Measurements from ENCODE around the gene WSCD2. TPM values are rescaled to one million over a fixed set of nuclear protein-coding genes. Genes with fewer than 3 reads are reported as not detected.

The WSCD2 gene
- polyA plus RNA-seq, 1 of the 3 experiments (the other 2 are of a cell fraction), result 0.03 TPM

GRCh38 chr12:108116254-108116653 is 12.8 kb upstream of the WSCD2 start:
- Histone ChIP-seq H2AFZ (ENCODE audit: low read depth) (no peak overlapping the region), H3K4me2 (no peak overlapping the region), H3K79me2 (ENCODE audit: insufficient read depth) (no peaks in the 10 kb centered on the region), H3K9ac (no peak overlapping the region), H3K9me2 (no peaks in the 10 kb centered on the region), H3K36me3 (replicated peaks in 1 of 2; ENCODE audit: control insufficient read depth in 1 of 2, insufficient read depth in 2 of 2, low read length in 1 of 2) (no peaks in the 10 kb centered on the region), H4K20me1 (ENCODE audit: insufficient read depth) (no peaks in the 10 kb centered on the region), H3K4me3 (ENCODE audit: low read depth in 2 of 2, low read length in 1 of 2) (no peak overlapping the region), H3K27ac (ENCODE audit: low read depth in 2 of 2, low read length in 1 of 2) (no peak overlapping the region), H3K9me3 (no peaks in the 10 kb centered on the region), H3F3A (replicated peaks; ENCODE audit: insufficient read depth) (no peaks in the 10 kb centered on the region), H3K4me1 (ENCODE audit: control insufficient read depth in 1 of 2, insufficient read depth in 2 of 2, low read depth in 1 of 2, low read length in 1 of 2) (peaks cover 0 to 8% of the 10 kb centered on the region in 2 experiments; a peak in 1 of 4 replicates), H3K27me3 (ENCODE audit: insufficient read depth) (no peaks in the 10 kb centered on the region)
- DNase-seq, result no peak
- ChIA-PET CTCF (interaction anchor here (1.3 to 5.4 kb wide), 2 partner anchors 13 to 53 kb away, joined by 4 to 27 read pairs; partner anchors contain the start of gene WSCD2), POLR2A (interaction anchor here (0.6 kb wide), 1 partner anchor 1532 kb away, joined by 3 read pairs; no protein-coding TSS in a partner anchor)
- WGBS (ENCODE audit: low lambda C conversion rate), result 20% methylated on average over 3 of the region's 4 CpGs
- TF ChIP-seq FOSL2 (IDR thresholded peaks at IDR 0.05; ENCODE audit: borderline replicate concordance, low read depth) (no peak), NFIC (IDR thresholded peaks at IDR 0.05; ENCODE audit: borderline replicate concordance) (no peak), FOXJ3 (CRISPR knock-in tag; IDR thresholded peaks at IDR 0.05) (no peak), SIN3A (IDR thresholded peaks at IDR 0.05; ENCODE audit: borderline replicate concordance, low read depth, low read length) (no peak), CHD2 (IDR thresholded peaks at IDR 0.05; ENCODE audit: low read length, partially characterized antibody) (no peak), TCF12 (IDR thresholded peaks at IDR 0.05) (no peak), ZBTB33 (IDR thresholded peaks at IDR 0.05; ENCODE audit: borderline replicate concordance, low read depth) (no peak), MEF2A (IDR thresholded peaks at IDR 0.05; ENCODE audit: borderline replicate concordance, low read depth) (no peak), RAD21 (IDR thresholded peaks at IDR 0.05; ENCODE audit: low read length) (no peak), JUND (IDR thresholded peaks at IDR 0.05) (no peak), POLR2AphosphoS5 (IDR thresholded peaks at IDR 0.05; ENCODE audit: low read depth, low read length) (no peak), USF1 (IDR thresholded peaks at IDR 0.05; ENCODE audit: borderline replicate concordance, low read depth) (no peak), SMC3 (IDR thresholded peaks at IDR 0.05; ENCODE audit: low read depth, low read length) (no peak), CTCF (IDR thresholded peaks at IDR 0.05) (no peak), YY1 (IDR thresholded peaks at IDR 0.05; ENCODE audit: low read depth) (no peak)

Data from SK-N-SH (cell line).